H1 (cell line): ENCODE measurements around the gene CCDC73. TPM values are rescaled to one million over a fixed set of nuclear protein-coding genes. Genes with fewer than 3 reads are reported as not detected.

Experiments used
- CTCF ChIA-PET: fragments of 300-600 bp; sonication (Branson Sonifier 250); formaldehyde crosslinking; loops from one replicate; lab custom pipeline; 2021; ENCODE audit not compliant: partially characterized antibody; lab: Charles Lee
- POLR2A ChIA-PET: fragments of 300-600 bp; sonication (Branson Sonifier 250); formaldehyde crosslinking; loops from one replicate; lab custom pipeline; 2021; ENCODE audit warnings: inconsistent platforms; ENCODE audit not compliant: partially characterized antibody; lab: Charles Lee
- DNase-seq, 2 experiments: peaks; one replicate each; pipeline versions ENCODE4 v3.0.0 to v3.0.0-alpha.2; 2010 to 2022; ENCODE audit warnings: low spot score in 2 of 2, low read depth in 1 of 2, mixed read lengths in 1 of 2
- FAIRE-seq: peaks from 2 replicates; lab custom pipeline; 2011; peaks lifted over from hg19 to GRCh38; lab: Jason Lieb, UNC
- H2AFZ ChIP-seq: 2 replicates; pipeline ENCODE4 v1.8.1; 2012; ENCODE audit warnings: low read length, inconsistent platforms
- H2AK5ac ChIP-seq: 2 replicates; pipeline ENCODE4 v1.6.1; 2013; ENCODE audit warnings: low read depth, low read length
- H2BK120ac ChIP-seq: replicated peaks from 2 replicates; pipeline ENCODE3; 2013; ENCODE audit warnings: low read depth, low read length, inconsistent platforms
- H2BK12ac ChIP-seq: 2 replicates; pipeline ENCODE4 v1.6.1; 2013; ENCODE audit warnings: low read depth, low read length
- H2BK15ac ChIP-seq: 2 replicates; pipeline ENCODE4 v1.6.1; 2013; ENCODE audit warnings: low read length
- H2BK20ac ChIP-seq: 2 replicates; pipeline ENCODE4 v1.6.1; 2013; ENCODE audit warnings: low read length
- H2BK5ac ChIP-seq: 2 replicates; pipeline ENCODE4 v1.6.1; 2013; ENCODE audit warnings: low read depth, low read length
- H3K14ac ChIP-seq: 2 replicates; pipeline ENCODE4 v1.6.1; 2013; ENCODE audit warnings: inconsistent platforms; ENCODE audit not compliant: insufficient read length
- H3K18ac ChIP-seq: 2 replicates; pipeline ENCODE4 v1.6.1; 2013; ENCODE audit warnings: low read length; ENCODE audit errors: extremely low read depth
- H3K23ac ChIP-seq: 2 replicates; pipeline ENCODE4 v1.6.1; 2013; ENCODE audit warnings: inconsistent platforms; ENCODE audit not compliant: insufficient read length
- H3K23me2 ChIP-seq: 2 replicates; pipeline ENCODE4 v1.6.1; 2013; ENCODE audit warnings: low read depth, low read length
- H3K27ac ChIP-seq: 2 replicates; pipeline ENCODE4 v1.6.1; 2011; ENCODE audit warnings: low read depth, low read length, inconsistent platforms
- H3K27me3 ChIP-seq, 4 experiments: replicated peaks in 1 of 4; 1 replicate in 1 of 4; 2 replicates in 3 of 4; pipeline versions ENCODE4 v1.6.1 to v1.8.1; 2011 to 2013; ENCODE audit warnings: low read length in 3 of 4, mild to moderate bottlenecking in 3 of 4, inconsistent platforms in 2 of 4, mixed read lengths in 2 of 4, moderate library complexity in 1 of 4; ENCODE audit not compliant: control insufficient read depth in 3 of 4, insufficient read depth in 3 of 4; ENCODE audit errors: extremely low read depth in 1 of 4
- H3K36me3 ChIP-seq, 4 experiments: 2 replicates each; pipeline versions ENCODE4 v1.6.1 to v1.8.1; 2011 to 2013; ENCODE audit warnings: mild to moderate bottlenecking in 4 of 4, low read length in 3 of 4, moderate library complexity in 2 of 4, control low read depth in 1 of 4, inconsistent platforms in 1 of 4; ENCODE audit not compliant: insufficient read depth in 4 of 4, control insufficient read depth in 2 of 4
- H3K4ac ChIP-seq: replicated peaks from 2 replicates; pipeline ENCODE3; 2013; ENCODE audit warnings: low read length, low read depth, mixed read lengths, inconsistent platforms; ENCODE audit not compliant: insufficient read length
- H3K4me1 ChIP-seq, 4 experiments: replicated peaks in 1 of 4; 1 replicate in 1 of 4; 2 replicates in 3 of 4; pipeline versions ENCODE4 v1.6.1 to v1.8.1; 2011 to 2013; ENCODE audit warnings: low read length in 3 of 4, inconsistent platforms in 2 of 4, mixed read lengths in 1 of 4; ENCODE audit not compliant: insufficient read depth in 4 of 4, control insufficient read depth in 3 of 4
- H3K4me2 ChIP-seq, 2 experiments: 2 replicates each; pipeline versions ENCODE4 v1.6.1 to v1.8.1; 2011 to 2013; ENCODE audit warnings: low read depth in 2 of 2, low read length in 2 of 2, control low read depth in 1 of 2, inconsistent platforms in 1 of 2, mild to moderate bottlenecking in 1 of 2; ENCODE audit not compliant: insufficient read depth in 1 of 2
- H3K4me3 ChIP-seq, 4 experiments: fragments of 200-600, 300-600 bp in 1 of 4; sonication (generic), shearing (Covaris generic), sonication (Bioruptor Twin) in 1 of 4; 2 replicates each; pipeline versions ENCODE4 v1.5.1 to v1.8.1; 2011 to 2016; ENCODE audit warnings: low read length in 4 of 4, low read depth in 3 of 4, control low read depth in 2 of 4, inconsistent platforms in 2 of 4, mild to moderate bottlenecking in 2 of 4, mixed read lengths in 1 of 4, moderate library complexity in 1 of 4; ENCODE audit not compliant: insufficient read depth in 2 of 4; ENCODE audit errors: extremely low read depth in 1 of 4
- H3K56ac ChIP-seq: replicated peaks from 2 replicates; pipeline ENCODE3; 2013; ENCODE audit warnings: low read depth, mild to moderate bottlenecking, mixed read lengths, low read length, inconsistent platforms; ENCODE audit not compliant: insufficient read length
- H3K79me1 ChIP-seq: 2 replicates; pipeline ENCODE4 v1.6.1; 2013; ENCODE audit warnings: low read depth, low read length, control low read depth
- H3K79me2 ChIP-seq, 2 experiments: 2 replicates each; pipeline versions ENCODE4 v1.6.1 to v1.8.1; 2012 to 2013; ENCODE audit warnings: low read length in 2 of 2, mild to moderate bottlenecking in 2 of 2, inconsistent platforms in 1 of 2; ENCODE audit not compliant: insufficient read depth in 2 of 2, control insufficient read depth in 1 of 2
- H3K9ac ChIP-seq, 4 experiments: replicated peaks in 1 of 4; 1 replicate in 1 of 4; 2 replicates in 3 of 4; pipeline versions ENCODE4 v1.6.1 to v1.8.1; 2011 to 2013; ENCODE audit warnings: low read depth in 3 of 4, low read length in 3 of 4, control low read depth in 2 of 4, mild to moderate bottlenecking in 2 of 4, moderate library complexity in 2 of 4, inconsistent platforms in 1 of 4; ENCODE audit errors: extremely low read depth in 1 of 4
- H3K9me3 ChIP-seq, 2 experiments: 2 replicates each; pipeline versions ENCODE4 v1.6.1 to v1.8.1; 2012 to 2013; ENCODE audit warnings: mild to moderate bottlenecking in 2 of 2, moderate library complexity in 2 of 2, control low read depth in 1 of 2, inconsistent platforms in 1 of 2, low read depth in 1 of 2, low read length in 1 of 2, mixed read lengths in 1 of 2; ENCODE audit not compliant: insufficient read depth in 2 of 2
- H4K20me1 ChIP-seq, 2 experiments: replicated peaks in 1 of 2; 2 replicates each; pipeline versions ENCODE3 to v1.8.1; 2011 to 2013; ENCODE audit warnings: inconsistent platforms in 2 of 2, low read length in 2 of 2, mild to moderate bottlenecking in 1 of 2; ENCODE audit not compliant: insufficient read depth in 2 of 2, control insufficient read depth in 1 of 2
- H4K5ac ChIP-seq: 2 replicates; pipeline ENCODE4 v1.6.1; 2013; ENCODE audit warnings: low read length, low read depth, mixed read lengths, inconsistent platforms; ENCODE audit not compliant: insufficient read length
- H4K8ac ChIP-seq: 2 replicates; pipeline ENCODE4 v1.8.0; 2013; ENCODE audit warnings: mild to moderate bottlenecking, moderate library complexity, low read length, inconsistent platforms; ENCODE audit not compliant: insufficient read depth; ENCODE audit errors: extremely low read depth
- H4K91ac ChIP-seq: replicated peaks from 2 replicates; pipeline ENCODE3; 2013; ENCODE audit warnings: low read length, mixed read lengths, inconsistent platforms; ENCODE audit not compliant: insufficient read length
- HDAC2 ChIP-seq, 2 experiments: fragments of 300-600 bp in 1 of 2; sonication (generic) in 1 of 2; IDR thresholded peaks; 2 replicates each; pipeline ENCODE4 v1.6.1; 2011 to 2012; ENCODE audit warnings: low read depth in 2 of 2, low read length in 2 of 2, mild to moderate bottlenecking in 2 of 2, moderate library complexity in 2 of 2, borderline replicate concordance in 1 of 2, inconsistent platforms in 1 of 2
- PHF8 ChIP-seq: fragments of 200-600 bp; sonication (generic); conservative IDR thresholded peaks from 2 replicates; pipeline ENCODE4 v1.7.1; 2012; ENCODE audit warnings: low read depth, mild to moderate bottlenecking, inconsistent platforms, low read length, moderate library complexity
- RBBP5 ChIP-seq: IDR thresholded peaks from 2 replicates; pipeline ENCODE4 v1.7.1; 2012; ENCODE audit warnings: low read depth, mild to moderate bottlenecking, inconsistent platforms, low read length, moderate library complexity, borderline replicate concordance
- SIN3A ChIP-seq, 2 experiments: IDR thresholded peaks in 1 of 2; conservative IDR thresholded peaks in 1 of 2; 2 replicates each; pipeline ENCODE4 v1.6.1; 2011 to 2012; ENCODE audit warnings: low read length in 2 of 2, improper control_type of control experiment in 1 of 2, low read depth in 1 of 2, mild to moderate bottlenecking in 1 of 2
- SIRT6 ChIP-seq: IDR thresholded peaks from one replicate; pipeline ENCODE4 v1.7.1; 2012; ENCODE audit warnings: low read length, inconsistent platforms
- WGBS, 2 experiments: shearing (Covaris generic) in 1 of 2; methylation state at CpG; one replicate each; pipeline versions ENCODE4 v1.1.6 to v1.1.7; 2013 to 2015; ENCODE audit warnings: low lambda C conversion rate in 2 of 2, mixed read lengths in 2 of 2, inconsistent platforms in 1 of 2, low coverage in 1 of 2, missing lambda C conversion rate in 1 of 2; ENCODE audit not compliant: insufficient replicate concordance in 2 of 2, insufficient coverage in 1 of 2, insufficient read length in 1 of 2; ENCODE audit errors: extremely low coverage in 1 of 2, missing lambda C conversion rate in 1 of 2; 5-methylcytosine and 5-hydroxymethylcytosine counted together
- polyA plus RNA-seq, 7 experiments: library from polyadenylated mRNA; depleted of rRNA in 3 of 7; stranded (reverse) in 5 of 7; unstranded in 2 of 7; fragments of >200 nt in 5 of 7; fragments of 200-250 nt in 2 of 7; gene quantifications; 1 replicate in 5 of 7; 2 replicates in 1 of 7; 4 replicates in 1 of 7; pipeline versions ENCODE4 v1.2.1 to v1.2.3, GENCODE V29; 2011 to 2013; ENCODE audit warnings: missing spikeins in 2 of 7, mixed read lengths in 2 of 7
- total RNA-seq: library from RNA; stranded (reverse); fragmentation: NEBNext Ultra II Directional; extraction: Animal tissue kit (Norgen Biotek cat#: 25700); gene quantifications from 2 replicates; pipeline ENCODE4 v1.2.1, GENCODE V29; 2021

The CCDC73 gene
- total and polyA plus RNA-seq, 2 of the 8 experiments (the other 6 are each of a cell fraction or from before 2014, with no cell fraction given) = not detected

DNA sequence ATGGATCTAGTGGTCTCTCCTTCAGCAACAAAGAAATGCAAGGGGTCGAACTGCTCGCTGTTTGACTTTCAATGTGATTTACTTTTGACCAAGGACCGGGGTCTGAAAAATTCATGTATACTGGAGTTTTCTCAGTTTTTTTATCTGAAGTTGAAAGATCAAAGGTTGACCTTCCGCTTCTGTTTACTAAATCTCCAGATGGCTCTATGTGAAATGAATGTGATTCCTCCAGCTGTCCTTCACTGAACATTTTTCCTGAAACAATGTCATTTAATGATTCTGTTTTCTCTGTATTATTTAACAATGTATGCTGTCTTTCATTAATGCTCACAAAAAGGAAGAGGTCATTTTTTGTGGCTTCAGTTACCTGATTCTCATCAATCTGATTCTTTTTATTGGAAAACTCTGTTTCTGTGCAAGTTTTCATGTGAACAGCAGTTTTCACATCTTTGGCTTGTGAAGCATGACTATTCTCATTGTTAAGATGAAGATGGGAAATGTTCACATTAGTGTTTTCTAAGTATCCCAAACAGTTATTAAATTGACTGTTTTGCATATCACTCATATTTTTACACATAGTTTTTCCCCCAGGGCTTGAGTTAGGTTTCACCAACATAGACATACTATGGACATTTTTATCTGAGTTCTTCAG, 180.8 kb downstream of the CCDC73 start:
- no peak overlapping the region for H3K56ac ChIP-seq
- H3K14ac ChIP-seq = no peak overlapping the region
- no peaks in the 10 kb centered on the region for H3K27me3 ChIP-seq
- H3K36me3 ChIP-seq = no peaks in the 10 kb centered on the region
- H3K18ac ChIP-seq = no peak overlapping the region
- H2AK5ac ChIP-seq = no peak overlapping the region
- H4K5ac ChIP-seq = no peak overlapping the region
- H2BK20ac ChIP-seq = no peak overlapping the region
- WGBS, 2 experiments = 88% methylated on average over 4 of the region's 4 CpGs; no CpG with 5 or more reads in 1 of the 2 experiments
- H4K8ac ChIP-seq = no peak overlapping the region
- no peaks in the 10 kb centered on the region for H3K79me1 ChIP-seq
- POLR2A ChIA-PET = no interaction called here
- H2AFZ ChIP-seq = no peak overlapping the region
- H3K9ac ChIP-seq = no peak overlapping the region
- H3K4me1 ChIP-seq = no peaks in the 10 kb centered on the region
- DNase-seq = no peak
- H3K9me3 ChIP-seq = no peaks in the 10 kb centered on the region
- no peak overlapping the region for H3K27ac ChIP-seq
- no peak overlapping the region for H2BK5ac ChIP-seq
- no peak overlapping the region for H3K4me2 ChIP-seq
- CTCF ChIA-PET = no interaction called here
- no peak overlapping the region for H2BK15ac ChIP-seq
- no peaks in the 10 kb centered on the region for H4K20me1 ChIP-seq
- no peaks in the 10 kb centered on the region for H3K23me2 ChIP-seq
- no peak overlapping the region for H3K23ac ChIP-seq
- no peak for TF ChIP-seq SIRT6
- no peak for TF ChIP-seq SIN3A (conservative IDR thresholded peaks at IDR 0.05 in 1 of 2, IDR thresholded peaks at IDR 0.05 in 1 of 2; ENCODE audit: low read depth in 1 of 2, low read length in 2 of 2)
- no peak for TF ChIP-seq RBBP5
- no peak for TF ChIP-seq PHF8
- TF ChIP-seq HDAC2 (IDR thresholded peaks at IDR 0.05; ENCODE audit: borderline replicate concordance in 1 of 2, low read depth in 2 of 2, low read length in 2 of 2) = no peak
- H4K91ac ChIP-seq = no peak overlapping the region
- H3K79me2 ChIP-seq = no peaks in the 10 kb centered on the region
- H3K4ac ChIP-seq = no peak overlapping the region
- H3K4me3 ChIP-seq = no peak overlapping the region
- no peak overlapping the region for H2BK120ac ChIP-seq
- FAIRE-seq = no peak
- no peak overlapping the region for H2BK12ac ChIP-seq
